ENCODE data around the gene SRP54.
"Not testable (repeated sequence)": the region's sequence is repeated elsewhere in the genome, so short reads cannot be mapped to it uniquely, and the experiment has no call there.

The SRP54 gene

DNA sequence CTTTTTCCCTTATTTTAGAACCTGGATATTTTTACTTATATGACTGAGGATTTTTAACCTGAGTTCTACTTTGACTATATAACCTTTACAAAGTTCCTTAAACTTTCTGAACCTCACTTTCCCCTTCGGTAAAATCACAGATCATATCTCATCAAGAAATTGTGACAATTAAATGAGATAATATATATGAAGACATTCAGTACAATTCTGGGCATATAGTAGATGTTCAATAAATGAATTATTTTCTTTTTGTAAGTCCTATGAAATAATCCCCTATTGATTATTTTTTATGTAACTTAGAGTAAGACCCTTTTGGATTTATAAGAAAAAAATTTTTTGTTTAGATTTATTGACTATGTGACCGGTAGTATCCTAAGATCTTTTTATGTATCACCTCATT, 45.6 kb downstream of the SRP54 start:
- Histone ChIP-seq H3K4me1 (ENCODE audit: insufficient read depth, low read length, severe bottlenecking) (no peaks in the 10 kb centered on the region), H3K9me3 (ENCODE audit: low read length) (no peaks in the 10 kb centered on the region), H3K27me3 (ENCODE audit: insufficient read depth, low read length) (no peaks in the 10 kb centered on the region), H3K27ac (ENCODE audit: low read depth, low read length, poor library complexity, severe bottlenecking) (no peak overlapping the region), H3K4me3 (ENCODE audit: low read depth, low read length, poor library complexity, severe bottlenecking) (no peak overlapping the region), H3K79me2 (ENCODE audit: insufficient read depth, low read length) (no peaks in the 10 kb centered on the region), H3K36me3 (ENCODE audit: insufficient read depth, low read length) (peaks cover 63% of the 10 kb centered on the region), H3K9me2 (ENCODE audit: low read depth, low read length) (no peaks in the 10 kb centered on the region), H3F3A (ENCODE audit: insufficient read depth, low read length) (no peaks in the 10 kb centered on the region), H4K20me1 (ENCODE audit: insufficient read depth, low read length) (no peaks in the 10 kb centered on the region), H3K4me2 (ENCODE audit: low read length) (no peak overlapping the region), H3K9ac (ENCODE audit: low read length) (no peak overlapping the region), H2AFZ (ENCODE audit: low read length) (no peak overlapping the region)
- TF ChIP-seq EZH2 (IDR thresholded peaks at IDR 0.05; ENCODE audit: borderline replicate concordance, low read length) (no peak), CTCF (IDR thresholded peaks at IDR 0.05; ENCODE audit: low read length) (no peak)

GRCh38 chr14:35032562-35032961, 49.8 kb downstream of the SRP54 start:
- H3K4me3 ChIP-seq (ENCODE audit: low read depth, low read length, poor library complexity, severe bottlenecking): no peak overlapping the region
- H3K79me2 ChIP-seq (ENCODE audit: insufficient read depth, low read length): no peaks in the 10 kb centered on the region
- H3K27me3 ChIP-seq (ENCODE audit: insufficient read depth, low read length): no peaks in the 10 kb centered on the region
- no peak overlapping the region for H3K27ac ChIP-seq (ENCODE audit: low read depth, low read length, poor library complexity, severe bottlenecking)
- no peak overlapping the region for H3K4me2 ChIP-seq (ENCODE audit: low read length)
- no peak overlapping the region for H2AFZ ChIP-seq (ENCODE audit: low read length)
- H3K9me3 ChIP-seq (ENCODE audit: low read length): 0 out of 2 replicates have a peak, but pooled peaks cover 2% of the 10 kb centered on the region
- no peak overlapping the region for H3K9ac ChIP-seq (ENCODE audit: low read length)
- no peaks in the 10 kb centered on the region for H4K20me1 ChIP-seq (ENCODE audit: insufficient read depth, low read length)
- H3K4me1 ChIP-seq (ENCODE audit: insufficient read depth, low read length, severe bottlenecking): no peaks in the 10 kb centered on the region
- peaks cover 44% of the 10 kb centered on the region for H3K36me3 ChIP-seq (ENCODE audit: insufficient read depth, low read length)
- H3F3A ChIP-seq (ENCODE audit: insufficient read depth, low read length): no peaks in the 10 kb centered on the region
- no peaks in the 10 kb centered on the region for H3K9me2 ChIP-seq (ENCODE audit: low read depth, low read length)
- no peak for TF ChIP-seq EZH2 (IDR thresholded peaks at IDR 0.05; ENCODE audit: borderline replicate concordance, low read length)
- TF ChIP-seq CTCF (IDR thresholded peaks at IDR 0.05; ENCODE audit: low read length): no peak

DNA sequence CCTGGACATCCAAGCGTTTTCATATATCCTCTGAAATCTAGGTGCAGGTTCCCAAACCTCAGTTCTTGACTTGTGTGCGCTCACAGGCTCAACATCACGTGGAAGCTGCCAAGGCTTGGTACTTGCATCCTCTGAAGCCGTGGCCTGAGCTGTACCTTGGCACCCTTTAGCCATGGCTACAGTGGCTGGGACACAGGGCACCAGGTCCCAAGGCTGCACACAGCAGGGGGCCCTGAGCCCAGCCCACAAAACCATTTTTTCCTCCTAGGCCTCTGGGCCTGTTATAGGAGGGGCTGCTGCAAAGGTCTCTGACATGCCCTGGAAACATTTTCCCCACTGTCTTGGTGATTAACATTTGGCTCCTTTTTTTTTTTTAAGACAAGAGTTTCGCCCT, 51.6 kb downstream of the SRP54 start:
- H3K9ac ChIP-seq (ENCODE audit: low read length): no peak overlapping the region
- TF ChIP-seq EZH2 (IDR thresholded peaks at IDR 0.05; ENCODE audit: borderline replicate concordance, low read length) (no peak), CTCF (IDR thresholded peaks at IDR 0.05; ENCODE audit: low read length) (no peak)
- no peaks in the 10 kb centered on the region for H4K20me1 ChIP-seq (ENCODE audit: insufficient read depth, low read length)
- H3K4me3 ChIP-seq (ENCODE audit: low read depth, low read length, poor library complexity, severe bottlenecking): no peak overlapping the region
- H3K4me2 ChIP-seq (ENCODE audit: low read length): no peak overlapping the region
- no peak overlapping the region for H2AFZ ChIP-seq (ENCODE audit: low read length)
- no peaks in the 10 kb centered on the region for H3K4me1 ChIP-seq (ENCODE audit: insufficient read depth, low read length, severe bottlenecking)
- no peak overlapping the region for H3K27ac ChIP-seq (ENCODE audit: low read depth, low read length, poor library complexity, severe bottlenecking)
- H3K9me2 ChIP-seq (ENCODE audit: low read depth, low read length): no peaks in the 10 kb centered on the region
- no peaks in the 10 kb centered on the region for H3F3A ChIP-seq (ENCODE audit: insufficient read depth, low read length)
- 0 out of 2 replicates have a peak, but pooled peaks cover 2% of the 10 kb centered on the region for H3K9me3 ChIP-seq (ENCODE audit: low read length)
- no peaks in the 10 kb centered on the region for H3K27me3 ChIP-seq (ENCODE audit: insufficient read depth, low read length)
- peaks cover 28% of the 10 kb centered on the region for H3K36me3 ChIP-seq (ENCODE audit: insufficient read depth, low read length)
- H3K79me2 ChIP-seq (ENCODE audit: insufficient read depth, low read length): no peaks in the 10 kb centered on the region

DNA sequence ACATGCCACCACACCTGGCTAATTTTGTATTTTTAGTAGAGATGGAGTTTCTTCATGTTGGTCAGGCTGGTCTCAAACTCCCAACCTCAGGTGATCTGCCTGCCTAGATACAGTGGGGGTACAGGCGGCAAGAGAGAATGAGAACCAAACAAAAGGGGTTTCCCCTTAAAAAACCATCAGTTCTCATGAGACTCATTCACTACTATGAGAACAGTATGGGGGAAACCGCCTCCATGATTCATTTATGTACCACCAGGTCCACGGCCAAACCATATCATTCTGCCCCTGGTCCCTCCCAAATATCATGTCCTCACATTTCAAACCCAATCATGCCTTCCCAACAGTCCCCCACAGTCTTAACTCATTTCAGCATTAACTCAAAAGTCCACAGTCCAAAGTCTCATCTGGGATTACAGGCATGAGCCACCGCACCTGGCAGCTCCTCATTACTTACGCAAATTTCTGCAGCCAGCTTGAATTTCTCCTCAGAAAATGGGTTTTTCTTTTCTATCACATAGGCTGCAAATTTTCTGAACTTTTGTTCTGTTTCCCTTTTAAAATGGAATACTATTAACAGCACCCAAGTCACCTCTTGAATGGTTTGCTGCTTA, 52.3 kb downstream of the SRP54 start:
- H3K27ac ChIP-seq (ENCODE audit: low read depth, low read length, poor library complexity, severe bottlenecking); H3K4me1 ChIP-seq (ENCODE audit: insufficient read depth, low read length, severe bottlenecking); H3K4me2 ChIP-seq (ENCODE audit: low read length); H3K9ac ChIP-seq (ENCODE audit: low read length); H3K9me3 ChIP-seq (ENCODE audit: low read length); H3K79me2 ChIP-seq (ENCODE audit: insufficient read depth, low read length); H4K20me1 ChIP-seq (ENCODE audit: insufficient read depth, low read length); H3K27me3 ChIP-seq (ENCODE audit: insufficient read depth, low read length); H2AFZ ChIP-seq (ENCODE audit: low read length); H3K4me3 ChIP-seq (ENCODE audit: low read depth, low read length, poor library complexity, severe bottlenecking); H3K9me2 ChIP-seq (ENCODE audit: low read depth, low read length); H3F3A ChIP-seq (ENCODE audit: insufficient read depth, low read length): not testable (repeated sequence)
- H3K36me3 ChIP-seq (ENCODE audit: insufficient read depth, low read length): peaks cover 25% of the 10 kb centered on the region

- H3K79me2 ChIP-seq (ENCODE audit: insufficient read depth, low read length); H3K4me3 ChIP-seq (ENCODE audit: low read depth, low read length, poor library complexity, severe bottlenecking); H3K9me2 ChIP-seq (ENCODE audit: low read depth, low read length); H3K36me3 ChIP-seq (ENCODE audit: insufficient read depth, low read length); H3K9ac ChIP-seq (ENCODE audit: low read length); H3F3A ChIP-seq (ENCODE audit: insufficient read depth, low read length); H3K9me3 ChIP-seq (ENCODE audit: low read length); H3K4me1 ChIP-seq (ENCODE audit: insufficient read depth, low read length, severe bottlenecking); H4K20me1 ChIP-seq (ENCODE audit: insufficient read depth, low read length); H3K27me3 ChIP-seq (ENCODE audit: insufficient read depth, low read length); H3K27ac ChIP-seq (ENCODE audit: low read depth, low read length, poor library complexity, severe bottlenecking); H3K4me2 ChIP-seq (ENCODE audit: low read length); H2AFZ ChIP-seq (ENCODE audit: low read length): not testable (repeated sequence)
These were observed 55.5 kb downstream of the SRP54 start for GRCh38 chr14:35038312-35038711.
